GM19324 (cell line): ENCODE data around the gene NPY.
"Not testable (repeated sequence)": the region's sequence is repeated elsewhere in the genome, so short reads cannot be mapped to it uniquely, and the experiment has no call there.

Source experiments
- ATAC-seq: cut with Tn5 transposase; IDR thresholded peaks from one replicate; pipeline ENCODE4 v1.9.1; 2021; ENCODE audit warnings: mild to moderate bottlenecking, moderate library complexity; ENCODE audit not compliant: unreplicated experiment, low FRiP score

NPY gene

DNA sequence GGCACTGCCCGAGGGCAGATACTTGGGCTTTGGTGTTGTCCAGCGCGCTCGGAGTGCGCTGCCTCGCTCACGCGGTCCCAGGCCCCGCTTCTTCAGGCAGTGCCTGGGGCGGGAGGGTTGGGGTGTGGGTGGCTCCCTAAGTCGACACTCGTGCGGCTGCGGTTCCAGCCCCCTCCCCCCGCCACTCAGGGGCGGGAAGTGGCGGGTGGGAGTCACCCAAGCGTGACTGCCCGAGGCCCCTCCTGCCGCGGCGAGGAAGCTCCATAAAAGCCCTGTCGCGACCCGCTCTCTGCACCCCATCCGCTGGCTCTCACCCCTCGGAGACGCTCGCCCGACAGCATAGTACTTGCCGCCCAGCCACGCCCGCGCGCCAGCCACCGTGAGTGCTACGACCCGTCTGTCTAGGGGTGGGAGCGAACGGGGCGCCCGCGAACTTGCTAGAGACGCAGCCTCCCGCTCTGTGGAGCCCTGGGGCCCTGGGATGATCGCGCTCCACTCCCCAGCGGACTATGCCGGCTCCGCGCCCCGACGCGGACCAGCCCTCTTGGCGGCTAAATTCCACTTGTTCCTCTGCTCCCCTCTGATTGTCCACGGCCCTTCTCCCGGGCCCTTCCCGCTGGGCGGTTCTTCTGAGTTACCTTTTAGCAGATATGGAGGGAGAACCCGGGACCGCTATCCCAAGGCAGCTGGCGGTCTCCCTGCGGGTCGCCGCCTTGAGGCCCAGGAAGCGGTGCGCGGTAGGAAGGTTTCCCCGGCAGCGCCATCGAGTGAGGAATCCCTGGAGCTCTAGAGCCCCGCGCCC is at the start of gene NPY:
NPY (plus strand) TSS at position 294 of the 802 bp plus-strand sequence. CDS start 1,051 bp downstream, outside the sequence.
- no peak for ATAC-seq

DNA sequence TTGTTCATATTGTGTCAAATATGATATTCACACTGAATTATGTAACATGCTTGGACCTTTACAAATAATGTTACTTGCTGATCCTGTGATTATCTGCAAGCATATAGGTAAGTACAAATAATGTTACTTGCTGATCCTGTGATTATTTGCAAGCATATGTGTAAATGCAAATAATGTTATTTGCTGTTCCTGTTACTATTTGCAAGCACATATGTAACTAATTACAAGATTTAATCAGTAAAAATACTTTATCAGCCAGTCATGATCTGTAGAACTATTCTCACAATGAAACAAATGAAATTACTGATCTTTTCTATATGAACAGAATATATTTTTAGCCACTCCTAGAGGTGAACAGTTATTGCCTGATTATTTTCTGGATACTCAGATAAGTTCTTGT is 44.7 kb upstream of the NPY start:
- ATAC-seq: no peak

DNA sequence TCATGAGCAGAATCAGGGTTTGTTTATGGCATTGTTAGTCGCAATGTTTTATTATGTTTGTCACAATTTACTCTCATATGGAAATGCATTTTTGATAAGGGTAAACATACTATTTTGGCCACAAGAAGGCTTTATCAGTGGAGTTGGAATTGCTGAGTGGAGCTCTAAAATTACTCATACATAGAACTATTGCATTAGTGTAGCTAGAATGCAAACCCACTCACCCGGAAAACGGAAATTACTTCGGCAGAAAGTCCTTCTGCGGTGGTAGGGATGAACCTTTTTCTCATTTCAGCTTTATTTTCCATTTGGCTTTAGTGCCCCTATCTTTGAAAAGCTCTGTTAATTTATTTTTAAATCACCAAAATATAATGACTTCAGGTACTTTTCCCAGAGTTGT is 42.8 kb upstream of the NPY start:
- ATAC-seq: no peak

DNA sequence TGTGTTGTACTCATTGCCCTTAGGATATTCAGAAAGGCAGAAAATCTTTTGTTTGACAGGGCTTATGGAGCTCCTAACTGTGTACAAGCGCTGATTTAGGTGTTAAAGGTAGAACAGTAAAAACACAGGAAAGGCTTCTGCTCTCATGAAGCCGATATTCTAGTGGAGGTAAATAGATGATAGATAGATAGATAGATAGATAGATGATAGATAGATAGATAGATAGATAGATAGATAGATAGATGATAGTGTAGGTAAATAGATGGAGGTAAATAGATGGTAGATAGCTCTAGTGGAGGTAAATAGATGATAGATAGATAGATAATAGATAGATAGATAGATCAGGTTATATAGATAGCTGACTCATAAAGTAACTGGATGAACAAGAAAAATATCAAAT is 39.4 kb upstream of the NPY start:
- no peak for ATAC-seq

DNA sequence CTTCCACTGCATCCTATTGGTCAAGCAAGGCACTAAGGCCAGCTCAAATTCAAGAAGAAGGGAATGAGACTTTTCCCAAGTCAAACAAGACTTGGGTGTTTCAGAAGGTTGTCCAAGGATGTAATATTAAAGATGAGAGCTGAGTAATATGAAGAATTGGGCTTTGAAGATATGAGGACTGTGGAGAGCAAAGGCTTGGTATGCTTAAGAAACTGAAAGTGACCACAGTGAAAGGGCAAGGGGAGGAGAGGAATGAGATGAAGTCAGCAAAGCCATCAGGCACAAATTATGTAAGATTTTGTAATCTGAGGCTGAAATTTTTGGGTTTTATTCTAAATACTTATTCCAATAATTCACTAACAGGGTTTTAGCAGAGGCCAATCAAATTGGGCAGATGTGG is 38.6 kb upstream of the NPY start:
- peak; percentile 68 for ATAC-seq

DNA sequence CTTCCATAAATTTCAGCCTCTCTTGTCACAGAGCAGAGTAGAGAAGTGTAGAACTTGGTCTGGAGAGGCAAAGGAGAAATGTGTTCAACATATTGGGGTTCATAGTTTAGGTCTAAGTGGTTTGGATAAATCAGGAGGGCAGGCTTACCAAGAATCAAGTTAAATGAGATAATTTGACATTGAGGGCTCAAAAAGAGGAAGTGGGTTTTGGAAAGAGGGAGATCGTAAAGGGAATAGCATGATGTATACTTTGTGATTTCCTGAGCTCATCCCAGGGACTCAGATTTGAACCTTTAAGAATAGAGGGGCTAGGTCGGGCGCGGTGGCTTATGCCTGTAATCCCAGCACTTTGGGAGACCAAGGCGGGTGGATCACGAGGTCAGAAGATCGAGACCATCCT is 34.7 kb upstream of the NPY start:
- no peak for ATAC-seq

DNA sequence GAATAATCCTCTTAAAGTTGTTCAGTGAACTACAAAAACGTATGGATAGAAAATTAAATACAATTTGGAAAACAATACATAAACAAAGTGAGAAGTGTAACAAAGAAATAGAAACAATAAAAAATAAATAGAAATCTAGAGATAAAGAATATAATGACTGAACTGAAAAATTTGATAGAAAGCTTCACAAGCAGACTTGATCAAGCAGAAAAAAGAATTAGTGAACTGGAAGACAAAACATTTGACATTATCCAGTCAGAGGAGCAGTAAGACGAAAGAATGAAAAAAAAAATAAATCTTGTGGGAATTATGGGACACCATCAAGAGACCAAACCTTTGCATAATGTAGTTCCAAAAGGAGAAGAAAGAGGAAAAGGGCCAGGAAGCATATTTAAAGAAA is 32.4 kb upstream of the NPY start:
- ATAC-seq: no peak

DNA sequence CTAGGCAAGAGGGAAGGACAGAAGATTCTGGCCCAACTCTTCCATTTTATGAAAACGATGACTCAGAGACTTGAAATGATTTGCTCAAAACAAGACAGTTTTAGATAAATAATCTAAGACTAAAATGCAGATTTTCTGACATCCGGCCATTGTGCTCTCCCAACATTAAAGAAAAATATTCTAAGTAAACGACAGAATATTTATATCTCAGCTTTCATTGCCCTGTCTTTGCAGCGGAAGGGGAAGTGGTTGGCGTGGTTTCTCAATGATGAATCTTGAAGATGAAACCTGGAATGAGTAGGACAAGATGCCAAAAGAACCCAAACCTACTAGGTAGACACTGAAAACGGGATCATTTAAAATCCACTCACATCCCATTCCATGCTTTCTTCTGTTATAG is 28.9 kb upstream of the NPY start:
- no peak for ATAC-seq

DNA sequence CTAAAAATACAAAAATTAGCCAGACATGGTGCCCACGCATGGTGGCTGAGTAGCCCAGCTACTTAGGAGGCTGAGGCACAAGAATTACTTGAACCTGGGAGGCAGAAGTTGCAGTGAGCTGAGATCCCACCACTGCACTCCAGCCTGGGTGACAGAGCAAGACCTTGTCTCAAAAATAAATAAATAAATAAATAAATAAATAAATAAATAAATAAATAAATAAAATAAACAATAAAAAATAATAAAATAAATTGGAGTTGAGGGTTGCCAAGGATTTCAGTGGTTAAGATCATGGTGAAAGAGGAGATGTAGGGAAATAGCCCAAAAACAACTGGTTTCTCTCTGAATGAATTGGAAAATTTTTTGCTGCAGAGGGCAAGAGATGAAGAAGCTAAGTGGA is 25.7 kb upstream of the NPY start:
- not testable (repeated sequence) for ATAC-seq

- ATAC-seq: no peak
Measured at GRCh38 chr7:24271938-24272337, 12.1 kb upstream of the NPY start.

DNA sequence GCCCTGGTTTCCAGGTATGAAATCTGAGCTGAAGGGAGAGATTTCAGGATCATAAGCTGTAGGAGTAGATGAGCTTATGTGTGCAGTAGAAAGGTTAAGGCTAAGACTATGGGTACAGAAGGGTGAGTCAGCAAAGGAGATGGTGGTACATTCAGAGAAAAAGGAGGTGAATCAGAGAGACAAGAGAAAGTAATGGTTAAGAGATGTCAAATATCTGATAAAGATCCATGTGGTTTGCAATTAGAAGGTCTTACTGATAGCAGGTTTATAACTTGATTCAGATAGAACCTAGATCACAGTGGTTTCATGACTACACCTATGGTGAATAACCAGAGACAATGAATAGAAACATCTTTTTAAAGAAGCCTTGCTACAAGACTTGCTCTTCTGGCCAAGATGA is 4.5 kb upstream of the NPY start:
- no peak for ATAC-seq

GRCh38 chr7:24283554-24283896 is 465 bp upstream of the NPY start:
- ATAC-seq: no peak

GRCh38 chr7:24284699-24285506 is 913 bp downstream of the NPY start:
- no peak for ATAC-seq

- ATAC-seq: peak; percentile 84
Measured at GRCh38 chr7:24290004-24290641, 6.1 kb downstream of the NPY start.

GRCh38 chr7:24291271-24291670 is 7.3 kb downstream of the NPY start:
- no peak for ATAC-seq

DNA sequence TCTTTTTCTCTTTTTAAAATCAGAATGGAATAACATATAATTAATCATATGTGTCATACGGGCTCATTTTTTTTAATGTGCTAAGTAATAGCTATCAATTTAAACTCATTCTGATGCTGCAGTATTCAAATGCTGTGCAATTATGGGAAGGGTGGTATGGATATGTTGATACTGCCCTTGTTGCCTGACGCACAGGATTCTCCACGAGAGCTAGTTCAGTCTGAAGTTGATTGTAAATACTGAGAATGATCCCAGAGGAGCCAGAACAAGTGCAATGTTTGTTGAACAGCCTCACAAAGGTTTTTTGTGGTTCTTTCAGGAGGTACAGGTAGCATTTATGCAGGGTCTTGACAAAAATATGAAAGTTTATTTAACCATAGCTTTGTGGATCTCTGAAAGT is 13.4 kb downstream of the NPY start:
- no peak for ATAC-seq

- no peak for ATAC-seq
Measured at GRCh38 chr7:24298696-24299095, 14.7 kb downstream of the NPY start.

DNA sequence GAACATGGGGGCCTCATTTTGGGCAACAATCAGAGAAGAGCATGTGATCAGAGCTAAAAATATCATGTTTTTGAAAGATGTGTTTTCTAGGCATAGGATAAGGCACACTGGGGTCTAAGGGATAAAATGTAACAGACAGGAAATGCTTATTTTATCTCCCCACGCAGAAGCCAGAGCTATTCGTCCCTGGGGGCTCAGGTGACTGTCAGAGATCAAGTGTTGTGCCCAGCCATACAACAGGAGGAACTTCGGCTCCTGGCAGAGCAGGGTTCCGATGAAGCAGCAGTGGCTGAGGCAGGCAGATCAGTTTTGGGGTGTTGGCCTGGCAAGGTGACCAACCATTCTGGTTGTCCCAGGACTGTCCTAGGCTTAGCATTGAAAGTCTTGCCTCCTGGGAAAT is 15.2 kb downstream of the NPY start:
- ATAC-seq: no peak

DNA sequence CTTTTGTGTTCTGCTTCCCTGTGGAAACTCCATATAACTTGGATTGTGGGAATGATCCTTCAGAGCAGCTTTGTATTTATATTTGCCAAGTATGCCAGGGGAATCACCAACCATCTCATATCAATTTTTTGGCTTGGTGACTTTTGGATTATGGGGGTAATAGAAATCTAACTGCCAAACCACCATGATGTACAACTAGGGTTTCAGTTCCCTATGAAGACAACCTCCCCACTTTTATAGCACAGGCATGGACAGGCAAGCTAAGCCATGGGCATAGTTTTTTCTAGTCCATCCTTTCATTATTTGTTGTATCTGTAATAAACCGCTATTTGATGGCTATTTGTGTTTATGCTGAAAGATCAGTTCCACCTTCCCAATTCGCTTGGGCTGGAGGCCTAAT is 17.7 kb downstream of the NPY start:
- no peak for ATAC-seq

- no peak for ATAC-seq
Measured at GRCh38 chr7:24304494-24305095, 20.6 kb downstream of the NPY start.

DNA sequence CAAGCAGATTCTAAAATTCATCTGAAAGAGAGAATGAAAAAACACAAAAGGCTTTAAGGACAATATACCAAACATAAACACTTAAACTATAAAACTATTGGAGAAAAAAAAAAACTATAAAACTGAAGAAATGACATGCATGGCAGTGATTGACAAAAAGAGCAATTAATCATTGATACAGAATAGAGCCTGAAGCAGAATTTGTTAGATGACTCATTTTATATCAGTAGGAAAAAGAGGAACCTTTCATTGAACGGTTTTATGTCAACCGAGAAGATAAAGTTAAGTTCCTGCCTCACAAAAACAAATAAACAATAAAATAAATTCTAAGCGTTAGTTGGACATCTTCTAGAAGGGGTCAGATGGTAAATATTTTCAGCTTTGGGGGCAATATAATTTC is 23.3 kb downstream of the NPY start:
- ATAC-seq: no peak
